CD4-positive, alpha-beta T cell (primary cell): Measurements from ENCODE around the gene KCNMA1. TPM values are rescaled to one million over a fixed set of nuclear protein-coding genes. Genes with fewer than 3 reads are reported as not detected.

Experiments used
- ATAC-seq: fragments of 200-7000 bp; cut with Tn5 transposase; one replicate; pipeline ENCODE4 v1.10.0; 2022; ENCODE audit warnings: mild to moderate bottlenecking; ENCODE audit not compliant: poor library complexity
- CTCF ChIA-PET: fragments of 350-600 bp; sonication (Branson Sonifier 250); formaldehyde crosslinking; loops from one replicate; lab custom pipeline; 2021; ENCODE audit warnings: antibody characterized with exemption, inconsistent platforms; lab: Charles Lee
- POLR2A ChIA-PET: fragments of 350-600 bp; sonication (Branson Sonifier 250); formaldehyde crosslinking; loops from one replicate; lab custom pipeline; 2021; ENCODE audit warnings: antibody characterized with exemption, inconsistent platforms; lab: Charles Lee
- DNase-seq, 14 experiments: peaks; one replicate each; pipeline ENCODE4 v3.0.0-alpha.2; 2013 to 2020; ENCODE audit warnings: mixed read lengths in 2 of 14
- H3K27ac ChIP-seq, 2 donors: one replicate each; pipeline versions ENCODE4 v1.5.1 to v1.7.0; 2013; ENCODE audit warnings: low read length in 2 of 2, low read depth in 1 of 2, mild to moderate bottlenecking in 1 of 2
- H3K27me3 ChIP-seq, 2 experiments: 1 replicate in 1 of 2; 2 replicates in 1 of 2; pipeline versions ENCODE4 v1.6.1 to v1.7.0; 2013; ENCODE audit warnings: low read length in 2 of 2, control low read depth in 1 of 2, mild to moderate bottlenecking in 1 of 2, moderate library complexity in 1 of 2; ENCODE audit not compliant: insufficient read depth in 2 of 2, control insufficient read depth in 1 of 2
- H3K36me3 ChIP-seq: one replicate; pipeline ENCODE4 v1.6.1; 2013; ENCODE audit warnings: low read length, control low read depth; ENCODE audit not compliant: insufficient read depth
- H3K4me1 ChIP-seq: one replicate; pipeline ENCODE4 v1.6.1; 2013; ENCODE audit warnings: low read length, control low read depth; ENCODE audit not compliant: insufficient read depth
- H3K4me3 ChIP-seq: one replicate; pipeline ENCODE4 v1.5.1; 2013; ENCODE audit warnings: mild to moderate bottlenecking, low read length, moderate library complexity
- H3K9me3 ChIP-seq, 2 experiments: 1 replicate in 1 of 2; 2 replicates in 1 of 2; pipeline versions ENCODE4 v1.6.1 to v1.7.0; 2013; ENCODE audit warnings: low read length in 2 of 2, mild to moderate bottlenecking in 2 of 2, control low read depth in 1 of 2, moderate library complexity in 1 of 2; ENCODE audit not compliant: control insufficient read depth in 1 of 2, insufficient read depth in 1 of 2
- H3K27ac Mint-ChIP-seq: one replicate; pipeline ENCODE4 v1.8.0; 2020; ENCODE audit warnings: mixed read lengths
- H3K27me3 Mint-ChIP-seq: one replicate; pipeline ENCODE4 v1.8.0; 2021; ENCODE audit warnings: mixed read lengths
- H3K36me3 Mint-ChIP-seq: one replicate; pipeline ENCODE4 v1.8.0; 2021; ENCODE audit warnings: low read depth, mixed read lengths
- H3K4me1 Mint-ChIP-seq: one replicate; pipeline ENCODE4 v1.8.0; 2021; ENCODE audit warnings: low read depth, mixed read lengths
- H3K4me3 Mint-ChIP-seq: one replicate; pipeline ENCODE4 v1.8.0; 2020; ENCODE audit warnings: mild to moderate bottlenecking, mixed read lengths
- H3K9me3 Mint-ChIP-seq: one replicate; pipeline ENCODE4 v1.8.0; 2020; ENCODE audit warnings: mixed read lengths
- intact Hi-C, 2 experiments: fragments of 100-400 bp; cut with DNase I in 1 of 2; cut with micrococcal nuclease in 1 of 2; formaldehyde crosslinking; loops; one replicate each; pipeline versions ENCODE4 v1.15.1 to v1.9.0; 2023 to 2025; cut with DNase I, micrococcal nuclease
- total RNA-seq, 174 experiments: library from RNA in 2 of 174; stranded (reverse) in 2 of 174; gene quantifications; one replicate each; pipeline ENCODE4 v1.2.3 and lab custom pipeline; 2021 to 2026
- TF ChIP-seq, protein P1 (sequence below): fragments of 200-600 bp; IDR thresholded peaks from one replicate; pipeline ENCODE4 v1.8.0; 2022; ENCODE audit warnings: antibody characterized with exemption, mild to moderate bottlenecking

Gene KCNMA1
- total RNA-seq, 2 experiments from 2014 or later, result not detected

DNA sequence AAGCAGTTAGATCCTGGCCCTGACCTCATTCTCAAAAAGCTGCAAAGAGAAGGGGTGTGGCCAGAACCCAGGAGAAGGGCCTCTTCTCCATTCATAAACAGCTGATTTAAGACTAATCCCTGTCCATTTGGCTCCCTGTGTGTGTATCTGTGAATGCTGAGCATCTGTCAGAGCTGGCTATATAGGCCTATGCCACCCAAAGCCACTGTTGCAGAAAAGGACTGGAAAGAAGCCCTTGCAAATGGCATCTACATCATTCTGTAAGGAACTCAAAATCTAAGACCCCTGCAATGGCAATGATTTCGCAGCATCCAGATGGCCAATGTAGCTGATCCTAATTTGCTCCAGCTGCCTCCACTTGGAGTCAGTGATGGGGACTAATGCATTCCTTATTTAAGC lies 384.5 kb downstream of the KCNMA1 start:
- TF ChIP-seq, protein P1, sequence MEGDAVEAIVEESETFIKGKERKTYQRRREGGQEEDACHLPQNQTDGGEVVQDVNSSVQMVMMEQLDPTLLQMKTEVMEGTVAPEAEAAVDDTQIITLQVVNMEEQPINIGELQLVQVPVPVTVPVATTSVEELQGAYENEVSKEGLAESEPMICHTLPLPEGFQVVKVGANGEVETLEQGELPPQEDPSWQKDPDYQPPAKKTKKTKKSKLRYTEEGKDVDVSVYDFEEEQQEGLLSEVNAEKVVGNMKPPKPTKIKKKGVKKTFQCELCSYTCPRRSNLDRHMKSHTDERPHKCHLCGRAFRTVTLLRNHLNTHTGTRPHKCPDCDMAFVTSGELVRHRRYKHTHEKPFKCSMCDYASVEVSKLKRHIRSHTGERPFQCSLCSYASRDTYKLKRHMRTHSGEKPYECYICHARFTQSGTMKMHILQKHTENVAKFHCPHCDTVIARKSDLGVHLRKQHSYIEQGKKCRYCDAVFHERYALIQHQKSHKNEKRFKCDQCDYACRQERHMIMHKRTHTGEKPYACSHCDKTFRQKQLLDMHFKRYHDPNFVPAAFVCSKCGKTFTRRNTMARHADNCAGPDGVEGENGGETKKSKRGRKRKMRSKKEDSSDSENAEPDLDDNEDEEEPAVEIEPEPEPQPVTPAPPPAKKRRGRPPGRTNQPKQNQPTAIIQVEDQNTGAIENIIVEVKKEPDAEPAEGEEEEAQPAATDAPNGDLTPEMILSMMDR, result no peak
- H3K9me3 Mint-ChIP-seq, result no peaks in the 10 kb centered on the region
- intact Hi-C loops, result no loop called here

DNA sequence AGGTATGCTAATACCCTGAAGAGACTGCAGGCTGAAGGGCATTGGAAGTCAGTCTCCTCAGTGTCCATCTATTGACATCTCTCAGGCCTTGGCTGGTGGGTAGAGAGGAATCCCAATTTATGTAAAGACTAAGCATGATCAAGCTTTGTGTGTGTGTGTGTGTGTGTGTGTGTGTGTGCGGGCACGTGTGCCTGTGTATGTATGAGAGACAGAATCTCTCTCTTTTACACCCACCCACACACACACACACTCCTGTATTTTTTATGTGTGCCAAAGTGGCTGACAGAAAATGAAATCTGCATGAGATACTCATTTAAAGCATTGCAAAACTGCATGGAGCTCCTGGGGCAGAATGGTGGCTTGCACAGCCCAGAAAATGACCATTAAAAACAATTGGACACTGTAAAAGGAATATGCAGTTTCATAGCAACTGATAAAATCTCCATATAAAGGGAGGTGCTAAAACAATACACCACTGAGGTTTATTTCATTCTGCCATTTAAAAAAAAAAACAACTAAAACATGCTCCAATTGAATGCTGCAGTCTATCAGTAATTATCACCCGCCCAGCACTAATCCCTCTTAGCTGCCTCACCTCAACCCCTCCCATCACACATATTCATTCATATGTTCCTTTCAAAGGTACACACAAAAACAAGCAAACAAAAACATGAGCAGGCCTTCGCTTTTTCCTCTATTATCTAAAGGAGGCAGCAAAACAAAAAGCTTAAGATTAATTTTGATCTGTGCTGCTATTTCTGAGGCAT lies 385.0 kb downstream of the KCNMA1 start:
- H3K36me3 ChIP-seq, result no peaks in the 10 kb centered on the region
- no peak overlapping the region for H3K4me3 ChIP-seq
- Mint-ChIP-seq H3K9me3 (no peaks in the 10 kb centered on the region), H3K27ac (no peak overlapping the region), H3K4me1 (no peaks in the 10 kb centered on the region), H3K36me3 (no peaks in the 10 kb centered on the region), H3K27me3 (no peaks in the 10 kb centered on the region), H3K4me3 (no peak overlapping the region)
- TF ChIP-seq, protein P1, result no peak
- DNase-seq (no peak), ATAC-seq (no peak)
- ChIA-PET CTCF (no interaction called here), POLR2A (no interaction called here)
- no peaks in the 10 kb centered on the region for H3K9me3 ChIP-seq
- H3K27ac ChIP-seq, result no peak overlapping the region
- H3K27me3 ChIP-seq, result no peaks in the 10 kb centered on the region
- intact Hi-C loops, result no loop called here
- H3K4me1 ChIP-seq, result no peaks in the 10 kb centered on the region

More for the DNA sequence above, 384.5 kb downstream of the KCNMA1 start:
- no peaks in the 10 kb centered on the region for H3K9me3 ChIP-seq
- H3K27ac ChIP-seq, result no peak overlapping the region
- POLR2A ChIA-PET, result no interaction called here
- H3K27me3 Mint-ChIP-seq, result no peaks in the 10 kb centered on the region
- no peak overlapping the region for H3K27ac Mint-ChIP-seq
- no peak overlapping the region for H3K4me3 ChIP-seq
- H3K27me3 ChIP-seq, result no peaks in the 10 kb centered on the region
- no peaks in the 10 kb centered on the region for H3K4me1 Mint-ChIP-seq
- H3K36me3 ChIP-seq, result no peaks in the 10 kb centered on the region
- ATAC-seq, result no peak
- no peaks in the 10 kb centered on the region for H3K4me1 ChIP-seq
- CTCF ChIA-PET, result no interaction called here
- DNase-seq, result no peak
- H3K36me3 Mint-ChIP-seq, result no peaks in the 10 kb centered on the region
- no peak overlapping the region for H3K4me3 Mint-ChIP-seq

DNA sequence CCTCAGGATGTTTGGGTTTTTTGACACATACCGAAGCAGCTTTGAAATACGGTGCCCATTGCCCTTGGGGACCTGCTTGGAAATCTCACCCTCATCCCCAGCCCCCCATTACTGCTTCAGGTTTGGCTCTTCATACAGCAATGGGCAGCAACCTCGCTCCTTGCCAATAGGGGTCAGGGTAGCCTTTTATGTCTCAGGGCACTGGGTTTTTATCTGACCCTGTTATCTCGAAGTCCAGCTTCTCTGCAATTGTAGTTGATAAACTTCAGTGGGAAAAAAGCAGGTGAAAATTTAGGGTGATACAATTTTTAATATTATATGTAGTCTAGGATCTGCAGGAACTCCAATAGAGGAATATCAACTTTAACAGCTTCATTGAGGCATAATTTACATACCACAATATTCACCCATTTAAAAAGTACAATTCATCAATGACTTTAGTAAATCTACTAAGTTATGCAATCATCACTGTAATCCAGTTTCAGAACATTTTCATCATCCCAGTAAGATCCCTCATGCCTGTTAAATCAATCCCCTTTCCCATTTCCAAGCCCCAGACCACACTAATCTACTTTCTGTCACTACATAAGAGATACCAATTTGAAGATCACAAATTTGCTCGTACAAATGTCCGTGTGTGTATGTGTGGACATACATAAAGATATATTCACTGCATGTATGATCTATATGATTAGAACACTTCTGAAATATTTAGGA lies 386.2 kb downstream of the KCNMA1 start:
- no peak overlapping the region for H3K27ac ChIP-seq
- H3K27me3 ChIP-seq, result no peaks in the 10 kb centered on the region
- DNase-seq (peak in 3 of 14 experiments; percentile 5 to 21 (median 8)), ATAC-seq (no peak)
- Mint-ChIP-seq H3K27ac (no peak overlapping the region), H3K4me3 (no peak overlapping the region), H3K36me3 (no peaks in the 10 kb centered on the region), H3K27me3 (no peaks in the 10 kb centered on the region), H3K9me3 (no peaks in the 10 kb centered on the region), H3K4me1 (no peaks in the 10 kb centered on the region)
- TF ChIP-seq, protein P1, result no peak
- ChIA-PET POLR2A (no interaction called here), CTCF (no interaction called here)
- no peaks in the 10 kb centered on the region for H3K9me3 ChIP-seq
- intact Hi-C loops, result no loop called here
- H3K36me3 ChIP-seq, result no peaks in the 10 kb centered on the region
- H3K4me1 ChIP-seq, result no peaks in the 10 kb centered on the region
- H3K4me3 ChIP-seq, result no peak overlapping the region
